HG02610 (cell line): Measurements from ENCODE around the gene CDK5RAP2.

Source experiments
- ATAC-seq: cut with Tn5 transposase; IDR thresholded peaks from one replicate; pipeline ENCODE4 v1.9.1; 2021; ENCODE audit warnings: mild to moderate bottlenecking, moderate library complexity; ENCODE audit not compliant: unreplicated experiment

The CDK5RAP2 gene

GRCh38 chr9:120410925-120411501 is 169.0 kb downstream of the CDK5RAP2 start:
- ATAC-seq: no peak

- ATAC-seq: no peak
Measured at GRCh38 chr9:120408680-120409258, 171.2 kb downstream of the CDK5RAP2 start.

DNA sequence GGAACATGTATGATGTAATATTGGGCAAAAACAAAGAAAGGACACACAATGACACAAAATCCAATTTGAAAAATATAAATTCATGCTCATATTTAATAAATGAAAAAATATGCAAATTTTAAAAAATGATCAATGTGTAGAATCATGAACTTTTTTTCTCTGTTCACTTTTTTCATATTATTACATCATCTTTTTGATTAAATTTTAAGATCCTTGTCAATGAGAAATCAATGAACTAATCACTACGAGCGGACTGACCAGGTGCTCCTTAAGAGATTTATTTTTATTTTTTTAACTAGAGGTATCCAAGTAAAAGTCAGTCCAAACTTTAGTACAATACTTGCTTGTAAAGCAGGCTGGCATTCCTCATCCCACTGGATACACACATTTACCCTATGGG is 174.1 kb downstream of the CDK5RAP2 start:
- no peak for ATAC-seq

DNA sequence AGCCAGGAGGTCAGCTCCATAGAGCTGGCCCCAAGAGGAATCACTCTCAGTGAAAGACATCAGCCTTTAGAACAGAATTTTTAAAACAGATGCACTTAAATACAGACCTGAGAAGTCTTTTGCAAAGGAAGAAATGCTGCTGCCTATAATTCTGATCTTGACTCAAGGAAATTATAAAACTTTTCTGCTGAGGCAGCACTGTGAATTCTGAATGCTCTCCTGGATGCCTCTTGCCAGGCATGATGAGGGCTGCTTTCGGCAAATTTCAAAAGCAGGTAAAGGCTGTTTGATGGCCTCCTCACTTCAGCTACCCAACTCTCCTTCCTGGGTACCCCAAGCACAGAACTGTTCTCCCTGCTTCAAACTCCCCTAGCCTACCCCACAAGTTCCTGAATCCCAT is 174.8 kb downstream of the CDK5RAP2 start:
- no peak for ATAC-seq

GRCh38 chr9:120403543-120403856 is 176.5 kb downstream of the CDK5RAP2 start:
- no peak for ATAC-seq

- no peak for ATAC-seq
Measured at GRCh38 chr9:120402741-120403542, 177.0 kb downstream of the CDK5RAP2 start.

GRCh38 chr9:120399940-120400339 is 180.0 kb downstream of the CDK5RAP2 start:
- ATAC-seq: no peak

GRCh38 chr9:120398286-120398685 is 181.7 kb downstream of the CDK5RAP2 start:
- ATAC-seq: no peak

DNA sequence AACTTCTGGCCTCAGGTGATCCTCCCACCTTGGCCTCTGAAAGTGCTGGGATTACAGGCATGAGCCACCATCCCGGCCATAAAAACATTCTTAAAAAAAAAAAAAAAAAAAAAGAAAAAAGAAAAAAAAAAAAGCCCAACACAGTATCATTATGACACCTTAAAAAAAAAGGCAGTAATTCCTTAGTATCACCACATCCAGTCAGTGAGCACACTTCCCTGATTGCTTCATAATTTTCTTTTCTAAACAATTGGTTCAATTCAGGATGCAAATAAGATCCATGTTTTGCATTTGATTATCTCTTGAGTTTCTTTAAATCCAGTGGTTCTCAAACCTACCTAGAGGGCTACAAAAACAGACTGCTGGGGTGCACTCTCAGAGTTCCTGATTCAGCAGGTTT is 182.5 kb downstream of the CDK5RAP2 start:
- ATAC-seq: no peak

DNA sequence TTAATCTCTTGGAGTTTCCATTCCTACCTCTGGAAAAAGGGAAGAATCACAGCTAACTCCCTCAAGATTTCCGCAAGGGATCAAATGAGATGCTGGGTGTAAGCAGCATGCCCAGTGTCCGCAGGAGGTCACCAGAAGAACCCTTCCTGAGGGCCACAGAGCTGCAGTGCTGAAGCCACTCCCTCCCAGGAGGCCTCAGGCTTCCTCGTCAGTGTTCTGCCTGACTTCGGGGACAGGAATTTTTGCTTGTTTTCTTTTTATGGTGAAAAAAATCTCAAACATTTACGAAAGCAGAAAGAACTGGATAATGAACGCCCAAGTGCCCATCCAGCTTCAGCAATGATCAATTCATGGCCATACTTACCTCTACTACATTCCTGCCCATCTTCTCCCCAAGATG is 183.0 kb downstream of the CDK5RAP2 start:
- no peak for ATAC-seq

DNA sequence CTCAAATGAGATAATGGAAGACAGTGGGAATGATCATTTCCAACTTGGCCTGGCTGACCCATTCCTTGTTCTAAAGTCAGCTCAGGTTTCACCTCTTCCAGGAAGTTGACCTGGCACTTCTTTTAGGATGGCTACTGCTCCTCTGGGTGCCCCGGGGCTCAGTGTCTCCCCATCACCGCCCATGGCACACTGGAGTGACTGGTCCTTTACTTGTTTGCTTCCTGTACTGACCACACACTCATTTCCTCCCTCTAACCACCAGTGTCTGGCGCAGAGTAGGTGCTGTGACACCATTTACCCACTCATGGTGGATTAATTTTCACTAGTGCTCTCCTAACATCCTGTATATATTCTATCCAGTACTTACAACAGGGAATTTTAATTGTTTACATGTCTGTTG is 183.5 kb downstream of the CDK5RAP2 start:
- no peak for ATAC-seq

GRCh38 chr9:120395376-120395775 is 184.6 kb downstream of the CDK5RAP2 start:
- no peak for ATAC-seq

DNA sequence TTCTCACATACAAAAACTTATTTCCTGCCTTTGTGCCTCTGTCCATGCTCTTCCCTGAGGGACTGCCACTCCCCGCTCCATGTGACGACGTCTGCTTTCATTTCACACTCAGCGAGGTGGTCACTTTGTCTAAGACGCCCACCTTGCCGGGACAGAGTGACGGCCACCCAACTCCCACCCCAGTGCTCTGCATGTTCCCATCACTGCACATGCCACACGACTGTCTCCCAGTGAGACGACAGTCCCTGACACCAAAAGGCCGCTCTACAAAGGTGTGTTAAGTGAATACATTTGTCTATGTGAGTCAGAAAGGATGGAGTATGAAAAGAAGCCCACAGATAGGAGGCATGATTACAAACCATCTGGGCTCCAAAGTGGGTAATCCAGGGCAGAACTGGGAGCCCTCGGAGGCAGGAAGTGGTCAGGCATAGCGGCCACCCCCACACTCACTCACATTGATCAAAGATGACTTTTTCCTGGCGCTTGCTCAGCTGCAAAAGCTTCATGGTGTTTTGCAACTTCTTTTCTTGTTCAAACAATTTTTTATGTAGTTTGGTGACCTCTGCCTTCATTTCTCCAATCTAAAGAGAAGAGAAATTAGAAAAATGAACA is 185.8 kb downstream of the CDK5RAP2 start:
- no peak for ATAC-seq

- ATAC-seq: no peak
Measured at GRCh38 chr9:120393386-120394057, 186.4 kb downstream of the CDK5RAP2 start.

DNA sequence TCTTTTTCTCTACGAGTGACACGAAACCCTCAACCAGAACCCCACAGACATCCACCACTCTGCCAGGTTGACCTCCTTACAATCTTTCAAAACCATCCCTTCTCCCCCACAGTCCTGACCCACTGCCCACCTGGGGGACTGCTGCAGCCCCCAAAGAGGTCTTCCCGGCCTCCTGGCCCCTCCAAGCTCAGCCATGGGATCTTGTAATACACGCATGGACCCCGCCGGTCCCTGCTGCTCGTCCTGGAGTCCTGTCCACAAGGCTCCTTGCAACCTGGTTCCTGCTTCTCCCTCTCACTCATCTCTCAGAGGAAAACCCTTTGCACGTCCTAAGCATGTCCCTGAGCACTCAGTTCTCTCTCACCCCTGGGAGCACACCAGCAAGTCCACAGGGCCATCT is 187.3 kb downstream of the CDK5RAP2 start:
- ATAC-seq: no peak

DNA sequence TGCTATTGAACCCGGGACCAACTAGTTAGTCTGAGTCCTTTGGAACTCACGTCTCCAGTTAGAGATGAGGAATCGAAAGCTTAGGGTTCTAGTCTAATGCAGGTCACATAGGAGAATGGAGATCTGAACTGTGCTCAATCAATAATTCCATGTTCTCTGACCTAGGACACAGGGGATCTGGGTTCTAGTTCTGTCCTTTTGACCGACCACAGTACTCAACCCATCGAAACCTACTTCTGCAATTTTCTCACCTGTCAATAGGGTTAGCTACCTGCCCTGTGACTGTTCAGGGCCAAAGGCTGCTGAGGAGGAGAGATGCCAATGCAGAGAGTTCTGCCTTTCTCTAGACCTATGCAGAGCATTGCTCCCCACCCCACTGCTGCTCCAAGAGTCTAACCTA is 187.7 kb downstream of the CDK5RAP2 start:
- ATAC-seq: no peak

DNA sequence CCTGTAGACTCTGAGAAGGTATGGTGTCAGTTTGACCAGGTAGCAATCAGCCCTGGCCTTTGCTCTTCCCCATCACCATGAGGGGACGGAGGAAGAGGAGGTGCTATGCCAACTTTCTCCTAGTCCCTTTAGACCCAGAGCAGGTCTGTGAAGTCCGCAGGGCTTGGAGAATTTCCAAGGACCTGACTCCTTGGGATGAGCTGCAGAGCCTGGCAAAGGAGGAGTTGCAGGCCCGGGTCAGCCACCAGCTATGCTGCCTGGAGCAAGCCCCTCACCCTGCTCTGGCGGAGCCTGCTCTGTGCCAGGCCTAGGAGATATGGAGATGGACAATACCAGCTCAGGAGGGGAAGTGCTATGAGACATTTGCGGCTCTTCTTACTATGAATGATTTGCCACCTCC is 188.3 kb downstream of the CDK5RAP2 start:
- no peak for ATAC-seq

GRCh38 chr9:120390637-120391190 is 189.3 kb downstream of the CDK5RAP2 start:
- ATAC-seq: no peak

DNA sequence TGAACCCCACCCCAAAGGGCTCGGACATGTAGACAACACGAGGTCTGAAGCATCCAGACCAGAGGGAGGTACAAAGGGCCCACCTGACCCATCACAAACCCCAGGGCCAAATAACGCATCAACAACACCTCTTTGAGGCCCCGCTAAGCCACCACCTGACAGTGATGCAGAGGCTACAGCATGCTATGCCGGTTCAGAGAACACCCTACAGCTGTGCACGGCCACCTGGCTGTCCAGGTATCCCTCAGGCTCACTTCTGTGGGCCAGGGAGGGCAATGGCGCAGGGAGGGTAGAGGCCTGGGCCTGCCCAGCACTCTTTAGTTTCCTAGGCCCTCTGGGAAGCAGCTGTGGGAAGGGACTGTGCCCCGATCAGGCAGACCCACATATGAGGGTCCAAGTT is 190.1 kb downstream of the CDK5RAP2 start:
- no peak for ATAC-seq

- no peak for ATAC-seq
Measured at GRCh38 chr9:120389300-120389699, 190.7 kb downstream of the CDK5RAP2 start.
